ENCODE measurements around the gene LPP.

GRCh38 chr3:188559072-188559429, 405.1 kb downstream of the LPP start:
- TF ChIP-seq NFYB (IDR thresholded peaks at IDR 0.05; ENCODE audit: extremely low read depth, insufficient read length) (no peak), POLR2A (conservative IDR thresholded peaks at IDR 0.05) (no peak), PHF8 (IDR thresholded peaks at IDR 0.05; ENCODE audit: borderline replicate concordance, low read length) (no peak)

Measured in K562 (cell line).